HL-60 (cell line): Measurements from ENCODE around the gene FOXP4.

Experiments used
- TF ChIP-seq, protein P1 (sequence below): IDR thresholded peaks from one replicate; pipeline ENCODE4 v1.5.1; 2011; ENCODE audit warnings: low read length, control low read depth, inconsistent platforms; ENCODE audit not compliant: insufficient read depth
- TF ChIP-seq, protein P2 (sequence below): IDR thresholded peaks from 2 replicates; pipeline ENCODE4 v1.6.1; 2012; ENCODE audit warnings: low read depth; ENCODE audit not compliant: insufficient replicate concordance

DNA sequence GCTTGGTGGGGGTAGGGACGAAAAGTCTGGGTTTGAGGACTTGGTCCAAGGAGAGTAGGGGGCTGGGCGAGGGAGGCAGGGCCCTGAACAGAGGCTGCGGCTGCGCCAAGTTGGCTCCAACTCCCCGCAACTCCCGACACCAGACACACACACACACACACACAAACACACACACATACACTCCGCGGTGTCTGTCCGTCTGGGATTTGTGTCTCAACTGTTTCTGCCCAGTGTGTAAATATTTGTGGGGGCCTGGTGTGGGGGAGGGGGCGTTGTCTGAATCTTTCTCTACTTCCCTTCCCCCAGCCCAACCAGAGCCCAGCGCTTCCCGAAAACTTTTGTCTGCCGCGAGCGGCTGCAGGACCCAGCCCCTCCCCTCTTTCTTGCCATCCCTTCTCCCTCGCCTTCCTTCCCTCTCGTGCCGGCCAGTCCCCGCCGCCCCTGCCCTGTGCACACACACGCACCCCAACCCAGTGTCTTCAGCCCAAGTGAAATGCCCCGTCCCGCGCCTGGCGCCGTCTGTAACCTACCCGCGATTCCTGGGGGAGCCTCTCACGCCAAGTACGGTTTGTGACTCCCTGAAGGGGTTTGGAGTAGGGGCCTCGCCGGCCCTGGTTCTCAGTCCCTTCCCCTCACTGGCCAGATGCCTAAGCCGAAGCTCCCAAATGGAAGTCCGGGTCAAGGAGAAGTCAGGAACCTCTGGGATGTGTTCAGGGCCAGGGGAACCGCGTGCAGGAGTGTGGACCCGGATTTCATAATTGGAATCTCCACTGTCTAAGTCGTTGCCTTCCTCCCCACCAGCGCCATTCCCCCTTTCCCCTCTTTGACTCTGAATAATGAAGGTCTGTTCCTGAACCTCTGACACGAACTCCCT lies 93.0 kb downstream of the FOXP4 start:
- TF ChIP-seq, protein P1, sequence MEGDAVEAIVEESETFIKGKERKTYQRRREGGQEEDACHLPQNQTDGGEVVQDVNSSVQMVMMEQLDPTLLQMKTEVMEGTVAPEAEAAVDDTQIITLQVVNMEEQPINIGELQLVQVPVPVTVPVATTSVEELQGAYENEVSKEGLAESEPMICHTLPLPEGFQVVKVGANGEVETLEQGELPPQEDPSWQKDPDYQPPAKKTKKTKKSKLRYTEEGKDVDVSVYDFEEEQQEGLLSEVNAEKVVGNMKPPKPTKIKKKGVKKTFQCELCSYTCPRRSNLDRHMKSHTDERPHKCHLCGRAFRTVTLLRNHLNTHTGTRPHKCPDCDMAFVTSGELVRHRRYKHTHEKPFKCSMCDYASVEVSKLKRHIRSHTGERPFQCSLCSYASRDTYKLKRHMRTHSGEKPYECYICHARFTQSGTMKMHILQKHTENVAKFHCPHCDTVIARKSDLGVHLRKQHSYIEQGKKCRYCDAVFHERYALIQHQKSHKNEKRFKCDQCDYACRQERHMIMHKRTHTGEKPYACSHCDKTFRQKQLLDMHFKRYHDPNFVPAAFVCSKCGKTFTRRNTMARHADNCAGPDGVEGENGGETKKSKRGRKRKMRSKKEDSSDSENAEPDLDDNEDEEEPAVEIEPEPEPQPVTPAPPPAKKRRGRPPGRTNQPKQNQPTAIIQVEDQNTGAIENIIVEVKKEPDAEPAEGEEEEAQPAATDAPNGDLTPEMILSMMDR = no peak
- TF ChIP-seq, protein P2, sequence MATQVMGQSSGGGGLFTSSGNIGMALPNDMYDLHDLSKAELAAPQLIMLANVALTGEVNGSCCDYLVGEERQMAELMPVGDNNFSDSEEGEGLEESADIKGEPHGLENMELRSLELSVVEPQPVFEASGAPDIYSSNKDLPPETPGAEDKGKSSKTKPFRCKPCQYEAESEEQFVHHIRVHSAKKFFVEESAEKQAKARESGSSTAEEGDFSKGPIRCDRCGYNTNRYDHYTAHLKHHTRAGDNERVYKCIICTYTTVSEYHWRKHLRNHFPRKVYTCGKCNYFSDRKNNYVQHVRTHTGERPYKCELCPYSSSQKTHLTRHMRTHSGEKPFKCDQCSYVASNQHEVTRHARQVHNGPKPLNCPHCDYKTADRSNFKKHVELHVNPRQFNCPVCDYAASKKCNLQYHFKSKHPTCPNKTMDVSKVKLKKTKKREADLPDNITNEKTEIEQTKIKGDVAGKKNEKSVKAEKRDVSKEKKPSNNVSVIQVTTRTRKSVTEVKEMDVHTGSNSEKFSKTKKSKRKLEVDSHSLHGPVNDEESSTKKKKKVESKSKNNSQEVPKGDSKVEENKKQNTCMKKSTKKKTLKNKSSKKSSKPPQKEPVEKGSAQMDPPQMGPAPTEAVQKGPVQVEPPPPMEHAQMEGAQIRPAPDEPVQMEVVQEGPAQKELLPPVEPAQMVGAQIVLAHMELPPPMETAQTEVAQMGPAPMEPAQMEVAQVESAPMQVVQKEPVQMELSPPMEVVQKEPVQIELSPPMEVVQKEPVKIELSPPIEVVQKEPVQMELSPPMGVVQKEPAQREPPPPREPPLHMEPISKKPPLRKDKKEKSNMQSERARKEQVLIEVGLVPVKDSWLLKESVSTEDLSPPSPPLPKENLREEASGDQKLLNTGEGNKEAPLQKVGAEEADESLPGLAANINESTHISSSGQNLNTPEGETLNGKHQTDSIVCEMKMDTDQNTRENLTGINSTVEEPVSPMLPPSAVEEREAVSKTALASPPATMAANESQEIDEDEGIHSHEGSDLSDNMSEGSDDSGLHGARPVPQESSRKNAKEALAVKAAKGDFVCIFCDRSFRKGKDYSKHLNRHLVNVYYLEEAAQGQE = no peak
